ENCODE data around the gene ZNF391.

ZNF391 gene

GRCh38 chr6:27448456-27448855 is 59.9 kb downstream of the ZNF391 start:
- TF ChIP-seq NFIC (IDR thresholded peaks at IDR 0.05) (no peak), CEBPB (IDR thresholded peaks at IDR 0.05) (no peak), FOXM1 (IDR thresholded peaks at IDR 0.05; ENCODE audit: borderline replicate concordance, low read depth) (no peak), TCF12 (IDR thresholded peaks at IDR 0.05; ENCODE audit: low read depth) (no peak), ZBTB7A (IDR thresholded peaks at IDR 0.05; ENCODE audit: low read depth) (no peak), MAX (IDR thresholded peaks at IDR 0.05) (no peak), TEAD4 (IDR thresholded peaks at IDR 0.05) (no peak), CREB1 (IDR thresholded peaks at IDR 0.05; ENCODE audit: low read depth) (no peak), REST (IDR thresholded peaks at IDR 0.05; ENCODE audit: low read depth) (no peak), EGR1 (IDR thresholded peaks at IDR 0.05) (no peak), USF1 (IDR thresholded peaks at IDR 0.05) (no peak), YY1 (IDR thresholded peaks at IDR 0.05; ENCODE audit: low read depth) (no peak), EP300 (IDR thresholded peaks at IDR 0.05; ENCODE audit: borderline replicate concordance) (no peak), RAD21 (IDR thresholded peaks at IDR 0.05; ENCODE audit: low read depth) (no peak), TAF1 (IDR thresholded peaks at IDR 0.05; ENCODE audit: low read depth) (no peak)

GRCh38 chr6:27451660-27452390 is 63.3 kb downstream of the ZNF391 start:
- TF ChIP-seq TAF1 (IDR thresholded peaks at IDR 0.05; ENCODE audit: low read depth) (no peak), FOXM1 (IDR thresholded peaks at IDR 0.05; ENCODE audit: borderline replicate concordance, low read depth) (no peak), TEAD4 (IDR thresholded peaks at IDR 0.05) (no peak), MAX (IDR thresholded peaks at IDR 0.05) (no peak), TCF12 (IDR thresholded peaks at IDR 0.05; ENCODE audit: low read depth) (no peak), REST (IDR thresholded peaks at IDR 0.05; ENCODE audit: low read depth) (no peak), USF1 (IDR thresholded peaks at IDR 0.05) (no peak)

- TF ChIP-seq YY1 (IDR thresholded peaks at IDR 0.05; ENCODE audit: low read depth) (no peak), USF1 (IDR thresholded peaks at IDR 0.05) (peak; percentile 38)
These were observed 63.9 kb downstream of the ZNF391 start for GRCh38 chr6:27452496-27452897.
